Uterus (tissue), 4 donors: ENCODE measurements around the gene RNF157. TPM values are rescaled to one million over a fixed set of nuclear protein-coding genes. Genes with fewer than 3 reads are reported as not detected.

ENCODE experiments used
- DNase-seq, 2 donors: peaks; one replicate each; pipeline ENCODE4 v3.0.0-alpha.2; 2019 to 2020
- H3K27ac ChIP-seq, 2 donors: fragments of 200-600 bp; sonication (generic); 1 replicate in 1 of 2; 2 replicates in 1 of 2; pipeline ENCODE4 v1.5.1; 2016 to 2018
- H3K27me3 ChIP-seq, 2 donors: fragments of 200-600 bp; sonication (generic); one replicate each; pipeline ENCODE4 v1.5.1; 2018 to 2019; ENCODE audit warnings: control low read depth in 1 of 2
- H3K36me3 ChIP-seq, 2 donors: fragments of 200-600 bp; sonication (generic); one replicate each; pipeline ENCODE4 v1.5.1; 2019; ENCODE audit warnings: control low read depth in 1 of 2
- H3K4me1 ChIP-seq, 2 donors: fragments of 200-600 bp; sonication (generic); one replicate each; pipeline ENCODE4 v1.5.1; 2018 to 2019; ENCODE audit warnings: control low read depth in 1 of 2
- H3K4me3 ChIP-seq, 2 donors: fragments of 200-600 bp; sonication (generic); 1 replicate in 1 of 2; 2 replicates in 1 of 2; pipeline ENCODE4 v1.5.1; 2018 to 2019; ENCODE audit warnings: mild to moderate bottlenecking in 1 of 2
- H3K9me3 ChIP-seq, 2 donors: fragments of 200-600 bp; sonication (generic); one replicate each; pipeline ENCODE4 v1.5.1; 2019; ENCODE audit warnings: control low read depth in 1 of 2
- CTCF ChIP-seq, 4 experiments: fragments of 200-600 bp in 2 of 4; fragments of 450-650 bp in 2 of 4; sonication (generic) in 2 of 4; IDR thresholded peaks; one replicate each; pipeline ENCODE4 v1.5.1; 2016 to 2019; ENCODE audit warnings: antibody characterized with exemption in 4 of 4, mild to moderate bottlenecking in 2 of 4, moderate library complexity in 1 of 4
- POLR2A ChIP-seq, 2 donors: fragments of 450-650 bp; IDR thresholded peaks; one replicate each; pipeline ENCODE4 v1.6.1; 2016; ENCODE audit warnings: antibody characterized with exemption in 2 of 2, mild to moderate bottlenecking in 1 of 2, moderate library complexity in 1 of 2
- intact Hi-C: fragments of 100-400 bp; cut with DNase I; formaldehyde crosslinking; loops from one replicate; pipeline ENCODE4 v1.15.1; 2023; ENCODE audit warnings: low total_unique reads
- total RNA-seq, 4 donors: library from RNA; depleted of rRNA in 3 of 4; stranded (reverse); fragments of >200 nt in 3 of 4; gene quantifications; one replicate each; pipeline versions ENCODE4 v1.1.0 to v1.2.4, GENCODE V29; 2014 to 2023
- donor health status: DM: yes; HTN: yes; CAD: no.

RNF157 gene
- total RNA-seq, 4 donors from 2014 or later, result 0.77 to 5.7 (median 1.7) TPM

GRCh38 chr17:76198702-76199101 lies 41.6 kb downstream of the RNF157 start:
- no peaks in the 10 kb centered on the region for H3K4me1 ChIP-seq
- H3K4me3 ChIP-seq, result no peak overlapping the region
- no peaks in the 10 kb centered on the region for H3K9me3 ChIP-seq
- no peaks in the 10 kb centered on the region for H3K36me3 ChIP-seq
- H3K27ac ChIP-seq, result no peak overlapping the region
- TF ChIP-seq POLR2A (IDR thresholded peaks at IDR 0.05) (no peak), CTCF (IDR thresholded peaks at IDR 0.05) (no peak)
- no peak for DNase-seq
- intact Hi-C loops, result no loop called here
- no peaks in the 10 kb centered on the region for H3K27me3 ChIP-seq

GRCh38 chr17:76197911-76198310 lies 42.4 kb downstream of the RNF157 start:
- Histone ChIP-seq H3K27ac (no peak overlapping the region), H3K4me1 (no peaks in the 10 kb centered on the region), H3K36me3 (no peaks in the 10 kb centered on the region), H3K9me3 (no peaks in the 10 kb centered on the region), H3K4me3 (no peak overlapping the region), H3K27me3 (no peaks in the 10 kb centered on the region)
- no peak for TF ChIP-seq POLR2A (IDR thresholded peaks at IDR 0.05)
- no peak for TF ChIP-seq CTCF (IDR thresholded peaks at IDR 0.05)
- no peak for DNase-seq
- intact Hi-C loops, result no loop called here

GRCh38 chr17:76196675-76197074 lies 43.6 kb downstream of the RNF157 start:
- intact Hi-C loops, result no loop called here
- no peaks in the 10 kb centered on the region for H3K27me3 ChIP-seq
- no peak overlapping the region for H3K4me3 ChIP-seq
- no peaks in the 10 kb centered on the region for H3K9me3 ChIP-seq
- TF ChIP-seq POLR2A (IDR thresholded peaks at IDR 0.05), result no peak
- TF ChIP-seq CTCF (IDR thresholded peaks at IDR 0.05), result no peak
- no peak overlapping the region for H3K27ac ChIP-seq
- no peaks in the 10 kb centered on the region for H3K4me1 ChIP-seq
- DNase-seq, result peak; percentile 22 to 41
- H3K36me3 ChIP-seq, result no peaks in the 10 kb centered on the region

GRCh38 chr17:76195281-76196096 lies 44.8 kb downstream of the RNF157 start:
- Histone ChIP-seq H3K4me1 (no peaks in the 10 kb centered on the region), H3K27ac (no peak overlapping the region), H3K4me3 (no peak overlapping the region), H3K36me3 (no peaks in the 10 kb centered on the region), H3K27me3 (no peaks in the 10 kb centered on the region), H3K9me3 (no peaks in the 10 kb centered on the region)
- intact Hi-C loops, result no loop called here
- no peak for DNase-seq
- no peak for TF ChIP-seq POLR2A (IDR thresholded peaks at IDR 0.05)
- TF ChIP-seq CTCF (IDR thresholded peaks at IDR 0.05), result no peak

GRCh38 chr17:76193591-76193990 lies 46.7 kb downstream of the RNF157 start:
- TF ChIP-seq POLR2A (IDR thresholded peaks at IDR 0.05) (no peak), CTCF (IDR thresholded peaks at IDR 0.05) (no peak)
- H3K4me1 ChIP-seq, result no peaks in the 10 kb centered on the region
- no peak overlapping the region for H3K27ac ChIP-seq
- intact Hi-C loops, result no loop called here
- H3K9me3 ChIP-seq, result no peaks in the 10 kb centered on the region
- no peak for DNase-seq
- no peaks in the 10 kb centered on the region for H3K36me3 ChIP-seq
- no peaks in the 10 kb centered on the region for H3K27me3 ChIP-seq
- H3K4me3 ChIP-seq, result no peak overlapping the region
